Gastroesophageal sphincter (tissue), 3 donors: ENCODE data around the gene SPOCK3.

Experiments
- CTCF ChIP-seq, 4 experiments: fragments of 200-600 bp in 2 of 4; fragments of 450-650 bp in 2 of 4; sonication (generic) in 1 of 4; IDR thresholded peaks; one replicate each; pipeline ENCODE4 v1.5.1; 2017 to 2019; ENCODE audit warnings: antibody characterized with exemption in 4 of 4, mild to moderate bottlenecking in 2 of 4, moderate library complexity in 2 of 4
- EP300 ChIP-seq: sonication (generic); formaldehyde crosslinking; IDR thresholded peaks from one replicate; pipeline ENCODE4 v1.6.1; 2017; ENCODE audit warnings: antibody characterized with exemption, mild to moderate bottlenecking
- POLR2A ChIP-seq, 2 donors: fragments of 450-650 bp; IDR thresholded peaks; one replicate each; pipeline ENCODE4 v1.6.1; 2017; ENCODE audit warnings: antibody characterized with exemption in 2 of 2, mild to moderate bottlenecking in 2 of 2, moderate library complexity in 1 of 2
- POLR2AphosphoS5 ChIP-seq: sonication (generic); formaldehyde crosslinking; IDR thresholded peaks from one replicate; pipeline ENCODE4 v1.6.1; 2017; ENCODE audit warnings: antibody characterized with exemption

- no peak for TF ChIP-seq EP300
- no peak for TF ChIP-seq CTCF (IDR thresholded peaks at IDR 0.05)
- no peak for TF ChIP-seq POLR2A (IDR thresholded peaks at IDR 0.05)
- no peak for TF ChIP-seq POLR2AphosphoS5
Measured at GRCh38 chr4:166735553-166735952, 498.7 kb downstream of the SPOCK3 start.
